Measurements from ENCODE around the gene GLIS1. TPM values are rescaled to one million over a fixed set of nuclear protein-coding genes. Genes with fewer than 3 reads are reported as not detected.

GLIS1 gene
- polyA plus RNA-seq, 4 donors: 2.1 to 3.6 (median 2.6) TPM

DNA sequence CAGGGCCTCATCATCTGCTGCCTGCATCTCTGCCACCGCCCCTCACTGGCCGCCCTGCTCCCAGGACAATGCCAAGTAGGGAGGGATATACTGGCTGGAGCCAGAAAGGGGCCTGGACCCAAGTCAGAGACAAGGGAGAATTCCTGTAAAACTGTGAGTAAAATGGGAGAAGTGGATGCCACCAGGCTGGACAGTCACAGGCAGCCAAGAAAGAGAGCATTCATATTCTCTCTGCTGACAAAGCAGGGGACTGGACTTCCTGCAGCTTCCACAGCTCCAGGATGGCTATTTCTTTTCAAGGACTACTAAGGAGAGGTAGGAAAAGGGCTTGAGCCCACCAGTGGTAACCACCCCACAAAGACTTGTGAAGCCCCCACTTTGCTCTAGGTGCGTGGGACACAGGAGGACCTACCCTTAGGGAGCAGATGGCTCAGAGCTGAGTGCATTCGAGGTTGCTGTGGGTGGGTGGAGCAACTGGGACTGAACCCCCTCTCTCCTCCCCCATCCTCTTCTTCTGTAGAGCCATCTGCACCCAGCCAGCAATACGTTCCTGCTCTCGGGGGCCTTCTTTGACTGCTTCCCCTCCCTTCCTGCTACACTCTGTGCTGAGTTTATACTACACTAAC, 57.5 kb downstream of the GLIS1 start:
- DNase-seq (ENCODE audit: low read depth in 4 of 4, low spot score in 3 of 4): no peak

DNA sequence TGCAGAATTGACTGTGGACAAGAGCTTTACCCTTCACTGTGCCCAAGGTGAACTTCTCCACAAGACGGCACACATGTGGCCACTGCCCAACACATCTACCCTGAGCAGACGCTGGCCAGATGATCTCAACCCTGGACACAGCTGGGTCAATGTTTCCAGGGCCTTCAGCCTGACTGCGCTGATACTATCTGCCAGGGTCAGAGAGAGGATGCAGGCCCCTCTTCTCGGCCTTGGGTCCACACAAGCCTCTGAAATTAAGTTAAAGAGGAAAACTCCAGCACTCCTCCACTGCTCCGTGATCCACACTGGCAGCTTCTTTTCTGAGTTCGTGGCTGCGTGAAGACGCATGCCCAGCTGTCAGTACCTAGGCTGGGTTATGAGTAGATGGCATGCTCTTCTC, 58.1 kb downstream of the GLIS1 start:
- no peak for DNase-seq (ENCODE audit: low read depth in 4 of 4, low spot score in 3 of 4)

- no peak for DNase-seq (ENCODE audit: low read depth in 4 of 4, low spot score in 3 of 4)
Measured at GRCh38 chr1:53678938-53679825, 59.8 kb downstream of the GLIS1 start.

DNA sequence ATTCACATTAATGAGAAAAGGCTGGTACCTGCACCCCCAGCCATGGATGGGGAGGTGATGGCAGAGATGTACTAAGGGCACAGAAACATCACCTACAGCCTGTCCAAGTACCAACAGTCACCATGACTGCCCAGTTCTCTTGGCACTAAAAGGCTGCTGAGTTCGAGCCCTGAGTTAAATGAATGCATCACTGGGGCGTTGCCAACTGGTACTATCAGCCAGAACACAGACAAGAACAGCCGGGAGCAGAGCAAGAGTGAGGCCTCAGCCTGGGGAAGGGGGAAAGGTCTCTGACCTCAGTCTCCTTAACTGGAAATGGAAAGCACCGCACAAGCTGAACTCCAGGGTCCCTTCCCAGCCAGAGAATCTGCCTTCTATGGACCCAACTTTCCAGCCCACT, 60.5 kb downstream of the GLIS1 start:
- DNase-seq (ENCODE audit: low read depth in 4 of 4, low spot score in 3 of 4): no peak

- DNase-seq (ENCODE audit: low read depth in 4 of 4, low spot score in 3 of 4): no peak
Measured at GRCh38 chr1:53678046-53678445, 60.9 kb downstream of the GLIS1 start.

- DNase-seq (ENCODE audit: low read depth in 4 of 4, low spot score in 3 of 4): no peak
Measured at GRCh38 chr1:53677486-53677885, 61.5 kb downstream of the GLIS1 start.

DNA sequence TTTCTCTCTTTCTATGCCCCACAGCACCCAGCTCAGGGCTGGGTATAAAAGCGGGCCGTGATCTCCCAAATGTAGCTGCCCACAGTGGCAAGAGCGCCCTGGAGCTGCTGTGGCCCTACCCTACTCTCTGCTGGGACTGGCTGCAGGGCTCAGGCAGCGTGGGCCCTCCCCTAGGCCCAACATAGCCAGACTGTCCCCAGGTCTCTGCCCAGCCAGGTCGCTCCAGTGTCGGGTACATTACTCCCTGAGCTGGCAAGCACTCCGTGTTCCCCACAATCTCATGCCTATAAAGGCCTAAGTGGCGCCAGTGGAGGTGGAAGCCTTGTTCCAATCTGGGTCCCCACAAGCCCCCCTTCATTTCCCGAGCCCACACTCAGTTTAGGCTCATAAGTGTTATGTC, 66.2 kb downstream of the GLIS1 start:
- DNase-seq (ENCODE audit: low read depth in 4 of 4, low spot score in 3 of 4): no peak

- no peak for DNase-seq (ENCODE audit: low read depth in 4 of 4, low spot score in 3 of 4)
Measured at GRCh38 chr1:53672243-53672642, 66.7 kb downstream of the GLIS1 start.

DNA sequence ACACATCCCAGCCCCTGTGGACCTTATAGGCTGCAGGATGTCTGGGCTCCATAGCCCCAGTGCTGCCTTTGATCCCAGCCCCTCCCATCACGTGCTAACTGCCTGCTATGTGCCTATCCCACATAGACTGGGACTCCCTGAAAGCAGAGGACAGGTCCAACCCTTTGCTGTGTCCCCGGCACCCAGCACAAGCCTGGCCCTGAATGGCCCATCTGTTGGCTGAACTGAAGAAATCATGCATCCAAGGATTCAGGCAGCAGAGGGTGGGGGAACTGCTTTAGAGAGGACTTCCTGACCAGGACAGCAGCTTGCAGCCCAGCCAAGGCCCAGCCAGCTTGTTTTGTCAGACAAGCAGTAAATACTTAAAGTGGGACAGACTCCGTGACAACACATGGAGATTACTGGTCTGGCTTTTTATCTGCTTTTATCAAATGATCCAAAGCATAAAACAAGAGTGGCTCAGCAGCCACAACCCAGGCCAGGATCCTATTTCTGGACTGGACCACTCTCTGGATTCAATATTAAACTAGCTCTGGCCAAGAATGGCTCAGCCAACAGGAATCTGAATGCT, 69.3 kb downstream of the GLIS1 start:
- no peak for DNase-seq (ENCODE audit: low read depth in 4 of 4, low spot score in 3 of 4)

DNA sequence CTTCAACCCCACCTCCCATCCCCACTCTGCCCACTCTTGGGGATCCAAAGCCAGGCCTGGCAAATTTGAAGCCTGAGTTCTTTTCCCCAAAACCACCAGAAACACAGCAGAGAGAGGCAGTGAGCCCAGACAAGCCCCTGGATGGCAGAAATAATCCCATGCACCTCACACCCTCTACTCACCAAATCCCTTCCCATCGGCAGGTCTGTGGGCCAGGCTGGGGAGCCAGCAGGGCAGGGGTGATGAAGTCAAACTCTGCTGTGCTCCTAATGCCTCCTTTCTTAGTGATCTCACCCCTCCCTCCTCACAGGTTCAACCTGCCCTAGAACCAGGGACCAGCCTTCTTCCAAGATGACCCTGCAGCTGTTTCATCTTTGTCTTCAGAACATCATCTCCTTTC, 72.4 kb downstream of the GLIS1 start:
- DNase-seq (ENCODE audit: low read depth in 4 of 4, low spot score in 3 of 4): no peak

DNA sequence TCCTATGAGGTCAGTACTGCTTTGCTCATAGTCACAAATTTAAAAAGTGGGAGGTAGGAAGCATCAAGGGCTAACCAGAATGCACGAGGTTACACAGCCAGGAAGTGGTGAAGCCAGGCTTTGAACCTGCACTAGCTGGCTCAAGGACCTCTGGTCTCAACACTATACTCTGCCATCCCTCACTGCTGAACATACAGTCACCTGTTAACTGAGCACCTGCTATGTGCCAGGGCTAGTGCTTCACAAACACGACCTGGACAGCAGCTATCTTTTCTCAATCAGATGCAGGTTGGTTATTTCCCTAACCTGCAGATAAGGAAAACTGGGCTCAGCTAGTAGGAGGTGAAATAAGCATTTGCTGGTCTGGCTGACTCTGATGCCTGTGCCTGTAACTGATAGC, 73.0 kb downstream of the GLIS1 start:
- DNase-seq (ENCODE audit: low read depth in 4 of 4, low spot score in 3 of 4): no peak

GRCh38 chr1:53663529-53664300, 75.2 kb downstream of the GLIS1 start:
- DNase-seq (ENCODE audit: low read depth in 4 of 4, low spot score in 3 of 4): no peak

GRCh38 chr1:53662951-53663350, 76.0 kb downstream of the GLIS1 start:
- no peak for DNase-seq (ENCODE audit: low read depth in 4 of 4, low spot score in 3 of 4)

- DNase-seq (ENCODE audit: low read depth in 4 of 4, low spot score in 3 of 4): no peak
Measured at GRCh38 chr1:53662169-53662568, 76.8 kb downstream of the GLIS1 start.

- DNase-seq (ENCODE audit: low read depth in 4 of 4, low spot score in 3 of 4): no peak
Measured at GRCh38 chr1:53661496-53661895, 77.5 kb downstream of the GLIS1 start.

DNA sequence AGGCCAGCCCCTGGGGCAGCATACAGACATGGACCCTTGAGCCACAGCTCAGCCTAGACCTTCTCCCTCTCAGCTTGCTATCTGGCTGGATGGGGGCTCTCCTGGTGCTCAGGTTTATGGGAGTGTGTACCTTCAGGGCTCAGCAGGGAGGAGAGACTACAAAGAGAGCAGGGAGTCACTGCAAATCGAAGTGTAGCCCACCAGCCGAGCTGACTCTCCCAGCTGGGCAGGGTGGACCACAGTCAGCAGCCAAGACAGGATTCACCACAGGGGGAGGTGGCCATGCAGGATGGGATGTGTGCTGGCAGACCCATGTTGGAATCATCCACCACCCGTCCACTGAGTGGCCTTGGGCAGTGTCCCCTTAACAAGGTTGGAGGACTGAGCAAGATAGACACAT, 78.3 kb downstream of the GLIS1 start:
- no peak for DNase-seq (ENCODE audit: low read depth in 4 of 4, low spot score in 3 of 4)

DNA sequence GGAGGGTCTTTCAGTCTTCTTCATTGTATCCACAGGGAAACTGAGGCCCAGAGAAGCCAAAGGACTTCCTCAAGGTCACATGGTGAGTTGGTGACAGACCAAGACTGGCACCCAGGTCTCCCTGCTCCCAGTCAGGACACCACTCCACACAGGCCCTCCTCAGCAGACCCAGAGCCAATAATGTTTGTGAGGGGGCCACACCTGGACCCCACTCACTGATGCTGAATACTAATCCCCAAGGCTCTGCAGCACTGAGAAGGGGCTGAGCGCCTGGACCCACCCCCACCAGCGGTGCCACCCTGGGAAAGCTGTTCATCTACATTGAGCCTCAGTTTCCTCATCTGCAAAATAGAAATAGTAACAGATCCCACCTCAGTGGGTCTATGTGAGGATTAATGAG, 79.5 kb downstream of the GLIS1 start:
- DNase-seq (ENCODE audit: low read depth in 4 of 4, low spot score in 3 of 4): no peak

GRCh38 chr1:53658489-53659230, 80.3 kb downstream of the GLIS1 start:
- DNase-seq (ENCODE audit: low read depth in 4 of 4, low spot score in 3 of 4): no peak

GRCh38 chr1:53657891-53658396, 81.0 kb downstream of the GLIS1 start:
- no peak for DNase-seq (ENCODE audit: low read depth in 4 of 4, low spot score in 3 of 4)

- DNase-seq (ENCODE audit: low read depth in 4 of 4, low spot score in 3 of 4): no peak
Measured at GRCh38 chr1:53657531-53657805, 81.5 kb downstream of the GLIS1 start.

Measured in right renal pelvis (tissue), 4 donors.